Liver (tissue), 9 donors: ENCODE data around the gene RBMS3. TPM values are rescaled to one million over a fixed set of nuclear protein-coding genes. Genes with fewer than 3 reads are reported as not detected.

Experiments used
- DNase-seq: peaks from one replicate; pipeline ENCODE4 v3.0.0-alpha.2; 2017; ENCODE audit warnings: low spot score
- H3K27ac ChIP-seq, 2 donors: one replicate each; pipeline ENCODE4 v1.7.0; 2013; ENCODE audit warnings: inconsistent platforms in 2 of 2, low read length in 2 of 2, control low read depth in 1 of 2, low read depth in 1 of 2, mild to moderate bottlenecking in 1 of 2
- H3K27me3 ChIP-seq, 4 donors: one replicate each; pipeline versions ENCODE4 v1.6.1 to v1.7.0; 2013; ENCODE audit warnings: low read length in 3 of 4, inconsistent platforms in 1 of 4, mild to moderate bottlenecking in 1 of 4, moderate library complexity in 1 of 4; ENCODE audit not compliant: control insufficient read depth in 4 of 4, insufficient read depth in 4 of 4
- H3K36me3 ChIP-seq, 4 donors: one replicate each; pipeline versions ENCODE4 v1.6.1 to v1.7.0; 2013; ENCODE audit warnings: low read length in 3 of 4, mild to moderate bottlenecking in 3 of 4, low read depth in 1 of 4, moderate library complexity in 1 of 4; ENCODE audit not compliant: control insufficient read depth in 4 of 4, insufficient read depth in 3 of 4
- H3K4me1 ChIP-seq, 4 donors: one replicate each; pipeline versions ENCODE4 v1.6.1 to v1.7.0; 2013; ENCODE audit warnings: low read length in 3 of 4, mild to moderate bottlenecking in 3 of 4, moderate library complexity in 1 of 4; ENCODE audit not compliant: control insufficient read depth in 4 of 4, insufficient read depth in 4 of 4
- H3K4me3 ChIP-seq, 3 donors: one replicate each; pipeline versions ENCODE4 v1.6.1 to v1.7.0; 2013; ENCODE audit warnings: low read length in 3 of 3, control low read depth in 1 of 3, low read depth in 1 of 3, mild to moderate bottlenecking in 1 of 3
- H3K9ac ChIP-seq, 2 donors: one replicate each; pipeline ENCODE4 v1.7.0; 2013; ENCODE audit warnings: low read length in 2 of 2, mild to moderate bottlenecking in 2 of 2, moderate library complexity in 2 of 2, control low read depth in 1 of 2, low read depth in 1 of 2
- H3K9me3 ChIP-seq, 4 donors: one replicate each; pipeline versions ENCODE4 v1.6.1 to v1.7.0; 2013; ENCODE audit warnings: low read length in 3 of 4; ENCODE audit not compliant: control insufficient read depth in 4 of 4
- ATF3 ChIP-seq: IDR thresholded peaks from 2 replicates; pipeline ENCODE4 v1.6.1; 2016; ENCODE audit warnings: antibody characterized with exemption
- CTCF ChIP-seq: fragments of 150-350 bp; IDR thresholded peaks from 2 replicates; pipeline ENCODE4 v1.5.1; 2017; ENCODE audit warnings: improper control_type of control experiment, low read depth, low read length; ENCODE audit not compliant: missing input control
- FOXA1 ChIP-seq: IDR thresholded peaks from 2 replicates; pipeline ENCODE4 v1.6.1; 2016; ENCODE audit warnings: antibody characterized with exemption
- FOXA2 ChIP-seq: IDR thresholded peaks from 2 replicates; pipeline ENCODE4 v1.6.1; 2016; ENCODE audit warnings: antibody characterized with exemption
- GABPA ChIP-seq, 2 donors: IDR thresholded peaks in 1 of 2; conservative IDR thresholded peaks in 1 of 2; 2 replicates each; pipeline ENCODE4 v1.6.1; 2016; ENCODE audit warnings: antibody characterized with exemption in 2 of 2, mild to moderate bottlenecking in 1 of 2, moderate library complexity in 1 of 2
- HNF4A ChIP-seq, 2 donors: conservative IDR thresholded peaks; 2 replicates each; pipeline ENCODE4 v1.6.1; 2016; ENCODE audit warnings: antibody characterized with exemption in 2 of 2, mild to moderate bottlenecking in 2 of 2
- HNF4G ChIP-seq: IDR thresholded peaks from 2 replicates; pipeline ENCODE4 v1.6.1; 2016; ENCODE audit warnings: antibody characterized with exemption
- JUND ChIP-seq, 2 donors: IDR thresholded peaks; 2 replicates each; pipeline ENCODE4 v1.6.1; 2016; ENCODE audit warnings: antibody characterized with exemption in 2 of 2
- NR2F2 ChIP-seq: IDR thresholded peaks from 2 replicates; pipeline ENCODE4 v1.6.1; 2016; ENCODE audit warnings: antibody characterized with exemption
- RAD21 ChIP-seq, 2 donors: IDR thresholded peaks; 2 replicates each; pipeline ENCODE4 v1.6.1; 2016; ENCODE audit warnings: antibody characterized with exemption in 2 of 2, mild to moderate bottlenecking in 2 of 2
- REST ChIP-seq: IDR thresholded peaks from 2 replicates; pipeline ENCODE4 v1.6.1; 2016; ENCODE audit warnings: antibody characterized with exemption, mild to moderate bottlenecking
- RXRA ChIP-seq, 2 donors: IDR thresholded peaks; 2 replicates each; pipeline ENCODE4 v1.6.1; 2017 to 2018; ENCODE audit warnings: antibody characterized with exemption in 2 of 2, mild to moderate bottlenecking in 1 of 2
- SP1 ChIP-seq: IDR thresholded peaks from 2 replicates; pipeline ENCODE4 v1.6.1; 2018; ENCODE audit warnings: antibody characterized with exemption, mild to moderate bottlenecking
- TAF1 ChIP-seq: conservative IDR thresholded peaks from 2 replicates; pipeline ENCODE4 v1.6.1; 2016; ENCODE audit warnings: antibody characterized with exemption, mild to moderate bottlenecking
- YY1 ChIP-seq: IDR thresholded peaks from 2 replicates; pipeline ENCODE4 v1.6.1; 2016; ENCODE audit warnings: antibody characterized with exemption, mild to moderate bottlenecking
- WGBS: extraction: QIAGEN DNeasy Blood & Tissue Kit; methylation state at CpG from one replicate; pipeline ENCODE4 v1.1.7; 2013; 5-methylcytosine and 5-hydroxymethylcytosine counted together
- polyA plus RNA-seq, 2 donors: library from polyadenylated mRNA; stranded (reverse) in 1 of 2; unstranded in 1 of 2; fragments of 200-250 nt in 1 of 2; fragments of >200 nt in 1 of 2; fragmentation: Nextera tagmentation in 1 of 2; extraction: Ambion mirVana in 1 of 2; gene quantifications; one replicate each; pipeline versions ENCODE4 v1.2.1 to v1.2.3, GENCODE V29; 2013 to 2015
- total RNA-seq, 2 donors: library from RNA; depleted of rRNA; stranded (reverse); fragments of >200 nt; gene quantifications; one replicate each; pipeline ENCODE4 v1.2.3, GENCODE V29; 2014
- TF ChIP-seq, protein P1 (sequence below): IDR thresholded peaks from 2 replicates; pipeline ENCODE4 v1.6.1; 2016; ENCODE audit warnings: antibody characterized with exemption
- TF ChIP-seq, protein P2 (sequence below): IDR thresholded peaks from 2 replicates; pipeline ENCODE4 v1.6.1; 2016; ENCODE audit warnings: antibody characterized with exemption
- donor health status: healthy.
- donor health status: healthy.
- donor health status: healthy.
- donor health status: healthy.
- donor health status: healthy.

Gene RBMS3
- total and polyA plus RNA-seq, 4 donors = 1.2 to 14.9 (median 9.3) TPM

DNA sequence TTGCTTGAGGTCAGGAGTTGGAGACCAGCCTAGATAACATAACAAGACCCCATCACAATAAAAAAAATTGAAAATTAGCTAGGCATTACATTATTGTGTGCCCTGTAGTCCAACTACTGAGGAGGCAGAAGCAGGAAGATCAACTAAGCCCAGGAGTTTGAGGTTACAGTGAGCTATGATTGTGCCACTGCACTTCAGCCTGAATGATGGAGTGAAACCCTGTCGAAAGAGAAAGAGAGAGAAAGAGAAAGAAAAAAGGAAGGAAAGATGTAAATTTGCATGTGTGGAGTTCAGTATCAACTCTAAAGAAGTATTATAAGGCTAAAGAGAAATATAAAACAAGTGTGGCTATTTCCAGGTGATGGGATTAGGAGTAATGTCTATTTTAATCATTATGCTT, 661.4 kb downstream of the RBMS3 start:
- no peaks in the 10 kb centered on the region for H3K36me3 ChIP-seq
- H3K27ac ChIP-seq = no peak overlapping the region
- H3K4me3 ChIP-seq = no peak overlapping the region
- no peak overlapping the region for H3K9ac ChIP-seq
- H3K4me1 ChIP-seq = no peaks in the 10 kb centered on the region
- H3K27me3 ChIP-seq = no peaks in the 10 kb centered on the region
- DNase-seq = no peak
- TF ChIP-seq REST (no peak), NR2F2 (no peak), HNF4A (conservative IDR thresholded peaks at IDR 0.05) (no peak), JUND (IDR thresholded peaks at IDR 0.05) (no peak), YY1 (no peak), FOXA1 (no peak), RXRA (IDR thresholded peaks at IDR 0.05) (no peak), CTCF (no peak), HNF4G (no peak), SP1 (no peak), GABPA (IDR thresholded peaks at IDR 0.05 in 1 of 2, conservative IDR thresholded peaks at IDR 0.05 in 1 of 2) (no peak), TAF1 (no peak), FOXA2 (no peak), RAD21 (IDR thresholded peaks at IDR 0.05) (no peak)
- TF ChIP-seq, protein P1, sequence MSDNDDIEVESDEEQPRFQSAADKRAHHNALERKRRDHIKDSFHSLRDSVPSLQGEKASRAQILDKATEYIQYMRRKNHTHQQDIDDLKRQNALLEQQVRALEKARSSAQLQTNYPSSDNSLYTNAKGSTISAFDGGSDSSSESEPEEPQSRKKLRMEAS = no peak
- TF ChIP-seq, protein P2, sequence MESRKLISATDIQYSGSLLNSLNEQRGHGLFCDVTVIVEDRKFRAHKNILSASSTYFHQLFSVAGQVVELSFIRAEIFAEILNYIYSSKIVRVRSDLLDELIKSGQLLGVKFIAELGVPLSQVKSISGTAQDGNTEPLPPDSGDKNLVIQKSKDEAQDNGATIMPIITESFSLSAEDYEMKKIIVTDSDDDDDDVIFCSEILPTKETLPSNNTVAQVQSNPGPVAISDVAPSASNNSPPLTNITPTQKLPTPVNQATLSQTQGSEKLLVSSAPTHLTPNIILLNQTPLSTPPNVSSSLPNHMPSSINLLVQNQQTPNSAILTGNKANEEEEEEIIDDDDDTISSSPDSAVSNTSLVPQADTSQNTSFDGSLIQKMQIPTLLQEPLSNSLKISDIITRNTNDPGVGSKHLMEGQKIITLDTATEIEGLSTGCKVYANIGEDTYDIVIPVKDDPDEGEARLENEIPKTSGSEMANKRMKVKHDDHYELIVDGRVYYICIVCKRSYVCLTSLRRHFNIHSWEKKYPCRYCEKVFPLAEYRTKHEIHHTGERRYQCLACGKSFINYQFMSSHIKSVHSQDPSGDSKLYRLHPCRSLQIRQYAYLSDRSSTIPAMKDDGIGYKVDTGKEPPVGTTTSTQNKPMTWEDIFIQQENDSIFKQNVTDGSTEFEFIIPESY = no peak
- no peaks in the 10 kb centered on the region for H3K9me3 ChIP-seq
- 79% methylated on average over 1 of the region's 1 CpG for WGBS

- 51% methylated on average over 1 of the region's 1 CpG for WGBS
- H3K9ac ChIP-seq = no peak overlapping the region
These were observed 668.3 kb downstream of the RBMS3 start for GRCh38 chr3:29949131-29949530.

More at GRCh38 chr3:29949131-29949530, 668.3 kb downstream of the RBMS3 start:
- no peak for DNase-seq
- no peaks in the 10 kb centered on the region for H3K9me3 ChIP-seq
- no peak for TF ChIP-seq REST
- TF ChIP-seq YY1 = no peak
- TF ChIP-seq FOXA2 = no peak
- no peak for TF ChIP-seq JUND (IDR thresholded peaks at IDR 0.05)
- TF ChIP-seq CTCF = no peak
- no peak for TF ChIP-seq ATF3
- TF ChIP-seq NR2F2 = no peak
- H3K4me1 ChIP-seq = no peaks in the 10 kb centered on the region
- no peaks in the 10 kb centered on the region for H3K27me3 ChIP-seq
- H3K4me3 ChIP-seq = no peak overlapping the region
- H3K27ac ChIP-seq = no peak overlapping the region
- no peaks in the 10 kb centered on the region for H3K36me3 ChIP-seq
